T follicular helper cell (primary cell): ENCODE results near the gene SLC4A3.

Experiments
- DNase-seq: peaks from one replicate; pipeline ENCODE4 v3.0.0-alpha.2; 2020; ENCODE audit warnings: low read depth

The SLC4A3 gene

GRCh38 chr2:219633276-219634065, 6.0 kb downstream of the SLC4A3 start:
- DNase-seq = no peak

GRCh38 chr2:219634171-219634940, 6.9 kb downstream of the SLC4A3 start:
- no peak for DNase-seq

- no peak for DNase-seq
Measured at GRCh38 chr2:219634951-219635751, 7.7 kb downstream of the SLC4A3 start.

- no peak for DNase-seq
Measured at GRCh38 chr2:219636144-219636915, 8.9 kb downstream of the SLC4A3 start.

GRCh38 chr2:219636941-219637841, 9.8 kb downstream of the SLC4A3 start:
- DNase-seq = no peak

- DNase-seq = no peak
Measured at GRCh38 chr2:219637842-219638185, 10.4 kb downstream of the SLC4A3 start.

- DNase-seq = no peak
Measured at GRCh38 chr2:219638217-219638947, 11.0 kb downstream of the SLC4A3 start.

GRCh38 chr2:219638948-219639755, 11.7 kb downstream of the SLC4A3 start:
- no peak for DNase-seq

- DNase-seq = no peak
Measured at GRCh38 chr2:219641390-219642068, 14.1 kb downstream of the SLC4A3 start.

- no peak for DNase-seq
Measured at GRCh38 chr2:219642069-219642454, 14.6 kb downstream of the SLC4A3 start.

GRCh38 chr2:219642465-219643083, 15.1 kb downstream of the SLC4A3 start:
- DNase-seq = peak; percentile 81

GRCh38 chr2:219643084-219643473, 15.6 kb downstream of the SLC4A3 start:
- DNase-seq = no peak

GRCh38 chr2:219643788-219644398, 16.5 kb downstream of the SLC4A3 start:
- no peak for DNase-seq

- no peak for DNase-seq
Measured at GRCh38 chr2:219644801-219645480, 17.5 kb downstream of the SLC4A3 start.

- DNase-seq = no peak
Measured at GRCh38 chr2:219645631-219646527, 18.4 kb downstream of the SLC4A3 start.

- DNase-seq = no peak
Measured at GRCh38 chr2:219648176-219648575, 20.7 kb downstream of the SLC4A3 start.
